Activated CD8-positive, alpha-beta memory T cell treated with anti-CD3 and anti-CD28 coated beads, Interleukin-2, amount 50 U/mL, for 24 hours (primary cell): ENCODE results near the gene ALK.

Experiments used
- DNase-seq: peaks from one replicate; pipeline ENCODE4 v3.0.0-alpha.2; 2020; ENCODE audit errors: extremely low read depth

The ALK gene

DNA sequence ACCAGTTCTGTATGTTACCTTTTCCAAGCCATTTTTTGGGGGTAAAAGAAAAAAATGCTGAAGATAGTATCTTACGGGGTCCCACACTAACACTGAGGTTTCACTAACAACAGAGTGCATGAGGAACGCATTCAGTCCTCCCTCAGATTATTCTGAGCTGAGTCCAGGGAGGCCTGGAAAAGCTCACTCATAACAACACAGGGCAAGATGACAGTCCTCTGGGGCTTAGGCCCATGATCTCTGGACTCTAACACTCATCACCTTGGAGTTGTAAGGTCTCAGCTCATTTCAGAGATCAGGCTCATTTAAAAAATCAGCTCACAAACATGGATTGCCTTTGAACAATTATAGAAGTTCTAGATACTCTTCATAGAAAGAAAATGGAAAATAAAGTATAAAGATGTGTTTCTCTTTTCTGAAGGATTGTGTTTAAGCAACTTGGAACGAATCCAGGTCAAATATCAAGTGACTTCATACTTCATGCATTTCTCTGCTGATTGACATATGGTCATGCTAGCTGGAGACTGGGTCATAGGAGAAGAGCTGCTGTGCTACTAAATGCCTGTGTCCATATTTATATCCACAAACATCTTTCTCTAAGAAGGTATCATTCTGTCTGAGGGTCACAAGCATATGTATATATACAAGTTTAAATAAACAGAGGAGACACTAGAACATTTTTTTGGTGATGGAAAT lies 265.8 kb downstream of the ALK start:
- DNase-seq = no peak

DNA sequence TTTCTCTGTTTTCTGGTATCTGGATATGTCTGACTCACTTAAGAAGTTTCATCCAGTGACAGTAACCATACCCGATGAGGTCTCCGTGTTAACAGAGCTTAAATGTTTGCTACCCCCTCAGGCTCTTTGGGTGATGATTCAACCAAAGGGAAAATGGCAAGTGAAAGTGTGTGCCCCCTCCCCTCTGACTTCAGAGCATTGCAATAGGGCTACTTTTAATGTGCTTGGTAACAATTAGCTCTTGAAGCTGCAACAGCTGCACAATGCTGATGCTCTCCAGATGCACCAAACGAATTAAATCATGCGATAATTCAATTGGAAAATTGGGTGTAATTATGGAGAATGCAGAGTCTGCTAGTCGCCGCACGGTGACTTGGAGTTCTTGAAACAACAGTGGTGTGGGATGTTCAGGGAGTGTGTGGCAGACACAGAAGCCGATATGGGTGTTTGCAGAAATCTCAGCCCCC lies 270.7 kb downstream of the ALK start:
- no peak for DNase-seq

DNA sequence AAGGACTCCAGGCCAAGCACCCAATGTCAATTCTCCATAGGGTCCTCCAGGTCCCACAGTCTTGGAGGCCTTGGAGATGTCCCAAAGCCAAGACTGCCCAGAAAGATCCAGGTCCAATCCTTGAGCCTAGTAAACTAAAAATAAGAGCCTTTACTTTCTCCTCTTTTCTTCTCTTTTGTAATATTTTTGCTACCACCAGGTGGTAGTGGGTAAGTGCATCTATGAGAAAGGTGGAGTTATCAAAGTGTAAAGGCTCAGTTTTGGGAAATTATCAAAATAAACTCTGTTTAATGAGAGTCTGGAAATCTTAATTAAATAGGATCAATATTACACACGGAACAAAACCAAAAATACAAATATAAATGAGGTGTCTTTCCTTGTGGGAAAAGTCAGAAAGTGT lies 276.4 kb downstream of the ALK start:
- DNase-seq = no peak

DNA sequence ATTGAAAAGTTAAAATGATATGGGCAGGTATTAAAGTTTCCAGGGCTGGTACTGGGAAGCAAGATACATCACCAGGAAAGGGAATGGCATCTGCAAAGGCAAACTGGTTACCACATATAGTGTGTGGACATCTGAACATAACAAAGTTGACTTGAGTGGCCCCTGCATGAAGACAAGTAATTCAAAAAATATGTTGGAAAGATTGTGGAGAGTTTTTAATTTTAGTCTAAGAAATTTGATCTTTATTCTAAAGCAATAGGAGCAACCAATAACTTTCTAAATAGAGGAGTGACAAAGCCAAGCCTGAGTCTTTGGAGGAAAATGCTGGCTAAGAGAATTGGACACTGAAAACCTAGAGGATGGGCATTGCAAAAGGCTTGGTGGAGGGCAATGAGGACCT lies 278.2 kb downstream of the ALK start:
- DNase-seq = no peak

DNA sequence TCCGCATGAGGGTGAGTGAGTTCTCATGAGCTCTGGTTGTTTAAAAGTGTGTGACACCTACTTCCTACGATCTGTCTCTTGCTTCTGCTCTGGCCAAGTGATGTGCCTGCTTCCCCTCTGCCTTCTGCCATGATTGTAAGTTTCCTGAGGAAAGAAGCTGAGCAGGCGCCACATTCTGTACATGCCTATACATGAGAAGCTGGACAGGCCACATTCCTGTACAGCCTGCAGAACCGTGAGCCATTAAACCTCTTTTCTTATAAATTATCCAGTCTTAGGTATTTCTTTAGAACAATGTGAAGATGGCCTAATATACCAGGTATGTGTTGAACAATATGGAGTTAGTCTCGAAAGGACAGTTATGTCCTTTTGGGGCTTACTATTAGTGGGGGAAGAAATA lies 281.0 kb downstream of the ALK start:
- DNase-seq = no peak

DNA sequence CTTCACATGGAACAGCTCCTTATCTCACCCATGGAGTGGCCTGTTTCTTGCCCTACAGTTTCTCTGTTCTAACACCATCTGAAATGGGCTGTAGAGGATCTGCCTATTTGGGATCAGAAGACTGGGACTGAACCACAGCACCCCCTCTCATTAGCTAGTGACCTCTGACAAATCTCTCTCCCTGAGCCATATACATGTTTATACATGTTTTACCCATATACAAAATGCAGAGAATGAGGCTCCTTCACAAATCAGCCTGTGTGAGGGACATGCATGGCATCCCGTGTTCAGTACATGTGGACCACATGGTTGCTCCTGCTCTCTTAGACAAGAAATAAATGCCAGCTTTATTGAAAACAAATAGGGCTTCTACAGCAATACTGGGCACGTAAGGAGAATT lies 282.7 kb downstream of the ALK start:
- no peak for DNase-seq

DNA sequence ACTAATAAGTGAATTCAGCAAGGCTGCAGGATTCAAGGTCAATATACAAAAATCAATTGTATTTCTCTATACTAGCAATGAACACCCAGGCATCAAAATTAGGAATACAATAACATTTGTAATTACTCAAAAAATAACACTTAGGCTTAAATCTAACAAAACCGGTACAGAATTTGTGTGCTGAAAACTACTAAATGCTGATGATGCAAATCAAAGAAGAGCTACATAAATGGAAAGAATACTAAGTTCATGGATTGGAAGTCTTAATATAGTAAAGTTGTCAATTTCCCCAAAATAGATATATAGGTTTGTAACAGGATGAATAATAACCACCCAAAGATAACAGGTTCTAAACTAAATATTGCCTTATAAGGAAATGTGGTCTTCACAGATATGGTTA lies 286.5 kb downstream of the ALK start:
- no peak for DNase-seq

DNA sequence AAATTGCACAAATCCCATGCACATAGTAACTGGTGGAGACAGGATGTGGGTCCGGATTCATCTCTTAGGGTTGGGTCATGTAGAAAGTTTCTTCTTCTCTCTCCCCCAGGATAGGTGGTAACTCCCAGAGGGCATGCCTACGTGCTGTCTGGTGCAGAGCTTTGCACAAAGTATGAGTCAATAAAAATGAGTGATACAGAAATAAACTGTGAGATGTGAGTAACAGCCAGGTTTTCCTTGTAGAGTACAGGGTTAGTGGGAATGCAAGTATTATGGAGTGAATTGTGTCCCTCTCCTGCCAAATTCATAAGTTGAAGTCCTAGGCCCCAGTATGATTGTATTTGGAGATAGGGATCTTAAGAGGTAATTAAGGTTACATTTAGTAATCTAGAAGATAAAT lies 289.4 kb downstream of the ALK start:
- DNase-seq = no peak

DNA sequence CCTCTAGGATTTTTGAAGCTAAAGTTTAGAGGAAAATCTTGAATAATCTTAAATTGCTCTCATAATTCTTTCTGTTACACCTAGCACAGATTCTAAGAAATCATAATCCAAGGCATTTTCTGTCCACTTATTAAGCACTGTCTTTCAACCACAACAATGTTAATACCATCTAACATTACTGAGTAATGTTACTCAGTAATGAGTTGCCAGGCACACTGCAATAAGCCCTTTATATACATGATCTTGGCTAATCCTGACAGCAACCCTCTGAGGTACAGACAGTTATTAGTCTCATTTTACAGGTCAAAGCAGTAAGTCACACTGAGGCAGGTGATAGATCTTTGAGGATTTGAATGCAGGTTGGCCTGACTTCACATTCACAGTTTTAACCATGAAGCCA lies 291.9 kb downstream of the ALK start:
- DNase-seq = no peak

DNA sequence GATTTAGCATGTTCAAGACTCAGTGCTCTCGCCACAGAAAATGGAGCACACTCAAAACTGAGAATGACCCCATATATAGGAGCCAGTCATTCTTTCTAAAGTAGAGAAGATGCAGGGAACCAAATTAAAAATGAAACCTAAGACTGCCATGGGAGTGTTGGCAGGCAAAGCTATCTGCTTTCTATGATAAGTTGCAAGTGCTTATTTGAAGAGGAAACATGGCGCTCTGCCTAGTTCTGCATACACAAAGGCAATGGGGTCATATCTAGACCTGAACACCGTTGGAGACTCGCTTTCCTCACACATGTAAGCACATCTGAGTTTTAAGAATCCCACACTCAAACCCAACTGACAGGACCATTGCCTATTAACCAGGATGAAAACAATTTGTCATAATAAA lies 292.5 kb downstream of the ALK start:
- no peak for DNase-seq

DNA sequence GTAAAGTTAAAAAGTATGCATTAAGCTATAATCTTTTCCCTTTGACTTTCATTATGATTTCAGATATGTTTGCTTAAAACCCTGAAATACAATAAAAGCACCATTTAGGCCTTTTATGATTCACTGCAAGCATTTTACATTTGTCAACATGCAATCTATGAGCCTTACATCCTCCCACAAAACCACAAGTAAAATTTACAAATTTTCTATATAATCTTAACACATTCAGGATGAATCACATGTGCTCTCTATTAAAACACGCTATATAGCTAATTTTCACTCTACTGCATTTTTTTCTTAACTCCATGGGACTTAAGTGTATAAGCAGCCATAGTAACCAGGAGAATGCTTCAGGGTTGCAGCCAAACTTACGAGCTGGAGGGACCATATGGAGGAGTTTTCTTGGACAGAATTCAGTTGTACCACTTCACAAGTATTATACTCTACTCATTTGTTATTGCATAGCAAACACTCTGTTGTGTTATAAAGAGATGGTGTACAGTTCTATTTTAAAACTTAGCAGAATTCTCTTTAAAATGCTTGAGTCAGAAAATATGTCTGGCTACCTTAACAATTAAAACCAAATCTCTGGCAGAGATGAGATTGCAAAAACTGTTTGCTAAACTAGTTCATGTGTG lies 293.2 kb downstream of the ALK start:
- DNase-seq = no peak

DNA sequence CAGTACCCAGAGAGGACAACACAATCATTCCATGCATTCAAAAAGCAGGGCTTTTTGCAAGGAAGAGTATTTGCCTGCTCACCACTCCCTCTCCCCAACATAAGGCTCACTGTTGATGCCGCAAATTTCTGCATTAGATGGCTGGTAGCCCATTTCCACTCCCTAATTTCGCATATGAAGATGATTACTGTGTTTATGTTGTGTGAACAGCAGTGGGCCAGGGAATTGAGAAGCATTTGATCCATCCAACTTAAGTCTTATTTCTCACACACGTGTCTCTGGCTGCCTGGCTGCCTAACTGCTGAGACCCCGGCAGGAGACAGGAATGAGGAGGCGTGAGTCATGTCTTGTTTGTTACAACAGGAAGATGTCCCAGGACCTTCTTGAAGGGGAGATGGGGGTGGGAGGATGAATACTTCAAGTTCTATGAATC lies 294.1 kb downstream of the ALK start:
- DNase-seq = no peak

DNA sequence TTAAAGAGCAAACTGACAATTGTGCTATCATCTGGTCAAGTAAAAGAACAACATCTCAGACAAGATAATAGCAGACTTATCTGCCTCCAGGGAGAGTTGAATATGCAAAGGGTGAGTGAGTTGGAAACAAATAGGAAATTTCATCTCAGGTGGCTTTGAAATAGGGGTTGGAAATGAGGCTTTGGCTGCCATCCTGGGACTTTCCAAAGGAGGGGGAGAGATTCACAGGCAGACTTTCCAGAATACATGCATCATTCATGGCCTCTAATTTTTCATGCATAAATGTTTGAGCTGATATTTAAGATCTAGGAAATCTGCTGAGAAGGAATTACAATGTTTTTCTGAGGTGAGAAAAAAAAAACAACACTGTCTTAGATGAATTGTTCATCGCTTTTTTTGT lies 300.5 kb downstream of the ALK start:
- DNase-seq = no peak

DNA sequence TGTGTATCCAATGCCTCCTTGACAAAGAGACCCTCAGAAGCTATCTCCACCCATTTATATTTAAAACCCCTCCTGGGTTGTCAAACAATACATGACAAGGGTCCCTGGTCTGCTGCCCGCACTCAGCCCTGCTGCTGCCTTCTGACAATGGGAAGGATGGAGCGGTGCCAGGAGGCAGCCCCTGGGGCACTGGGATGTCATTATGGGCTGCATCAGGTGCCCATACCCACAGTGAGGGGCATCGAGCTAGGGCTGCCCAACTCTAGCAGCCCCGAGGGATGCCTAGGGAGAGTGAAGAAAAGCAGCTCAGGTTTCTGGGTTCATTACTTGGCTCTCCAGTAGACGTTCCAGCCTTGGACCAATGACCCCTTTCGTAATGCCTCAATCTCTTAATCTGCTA lies 301.7 kb downstream of the ALK start:
- no peak for DNase-seq

DNA sequence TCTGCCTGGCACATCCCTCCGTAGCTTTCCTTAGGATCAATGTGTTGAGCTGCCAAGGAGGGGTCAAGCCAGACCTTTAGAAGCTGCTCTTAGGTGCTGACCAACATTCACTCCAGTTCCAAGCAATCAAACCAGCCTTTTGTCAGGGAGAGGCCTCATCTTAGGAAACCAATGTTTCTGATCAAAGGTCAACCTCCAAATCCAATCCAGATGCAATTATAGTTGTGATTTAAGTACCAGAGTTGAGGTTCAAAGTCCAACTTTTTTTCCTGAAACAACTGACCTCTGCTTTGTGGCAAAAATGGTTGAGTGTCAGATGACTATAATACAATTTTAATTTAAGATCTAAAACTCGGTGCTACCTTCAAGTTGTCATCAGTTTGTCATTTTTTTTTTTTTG lies 303.4 kb downstream of the ALK start:
- DNase-seq = no peak

DNA sequence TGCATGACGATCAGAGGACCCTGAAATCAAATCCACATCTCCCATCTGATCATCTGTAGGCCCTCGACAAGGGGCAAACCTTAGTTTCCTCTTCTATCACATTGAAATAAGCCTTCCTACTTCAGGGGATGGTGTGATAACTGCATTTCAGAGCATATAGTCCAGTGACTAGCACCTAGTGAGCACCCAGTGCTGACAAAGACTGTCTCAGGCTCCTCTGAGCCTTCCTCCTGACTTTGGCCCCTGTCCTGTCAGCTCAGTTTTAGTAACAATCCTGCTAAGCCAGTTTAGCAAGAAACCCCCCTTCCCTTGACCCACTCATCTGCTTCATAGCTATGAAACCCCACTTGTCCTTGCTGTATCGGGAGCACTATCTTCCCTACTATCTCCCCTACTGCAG lies 304.0 kb downstream of the ALK start:
- no peak for DNase-seq

DNA sequence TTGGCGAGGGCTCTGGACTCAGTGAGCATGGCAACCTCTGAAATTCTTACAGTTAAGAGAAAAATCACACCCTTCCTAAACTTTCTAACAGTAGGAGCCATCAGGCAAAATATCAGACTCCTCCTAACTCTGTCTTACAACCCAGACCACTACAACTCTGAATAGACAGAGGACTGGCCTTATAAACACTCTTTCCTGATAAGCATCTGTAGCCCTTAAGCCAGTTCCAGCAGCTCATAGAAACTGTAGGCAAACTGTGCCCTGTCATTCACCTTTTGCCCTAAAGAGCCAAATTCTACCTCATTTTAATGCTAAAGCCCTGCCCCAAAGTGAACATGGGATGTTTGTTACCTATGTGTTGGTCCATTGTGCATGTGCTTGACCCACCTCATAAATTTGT lies 304.8 kb downstream of the ALK start:
- DNase-seq = no peak

DNA sequence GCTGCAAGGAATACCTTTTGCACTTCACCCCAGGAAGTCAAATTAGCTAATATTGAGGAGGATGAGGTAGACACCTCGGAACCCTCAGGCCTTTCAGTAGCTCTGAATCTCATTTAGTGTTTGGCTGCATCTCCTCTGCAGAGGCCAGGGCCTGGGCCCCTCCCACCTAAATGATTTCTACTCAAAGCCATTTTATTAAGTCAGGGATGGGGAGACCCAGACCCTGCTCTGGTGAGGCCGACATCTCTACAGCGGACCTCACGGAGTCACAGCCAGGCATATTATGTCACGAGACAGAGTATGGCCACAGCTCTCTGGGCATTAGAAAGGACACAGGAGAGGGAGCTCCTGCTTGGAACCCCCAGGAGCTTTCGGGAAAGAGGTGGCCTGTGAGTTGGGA lies 305.5 kb downstream of the ALK start:
- no peak for DNase-seq

DNA sequence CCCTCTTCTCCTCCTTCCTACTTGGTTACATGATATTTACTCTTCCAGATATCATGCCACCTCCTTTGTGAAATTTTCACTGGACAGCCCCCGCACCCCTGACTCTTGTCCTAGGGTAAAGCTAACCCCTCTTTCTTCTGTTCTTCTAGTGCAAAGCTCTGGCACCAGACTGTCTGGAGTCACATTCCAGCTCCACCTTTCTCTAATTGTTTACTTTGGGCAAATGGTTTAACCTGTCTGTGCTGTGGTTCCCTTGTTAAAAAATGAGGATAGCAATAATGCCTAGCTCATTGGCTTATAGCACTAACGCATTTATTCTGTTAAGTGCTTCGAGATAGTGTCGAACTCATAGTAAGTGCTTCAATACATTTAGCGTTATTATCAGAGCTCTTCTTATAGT lies 306.2 kb downstream of the ALK start:
- no peak for DNase-seq

DNA sequence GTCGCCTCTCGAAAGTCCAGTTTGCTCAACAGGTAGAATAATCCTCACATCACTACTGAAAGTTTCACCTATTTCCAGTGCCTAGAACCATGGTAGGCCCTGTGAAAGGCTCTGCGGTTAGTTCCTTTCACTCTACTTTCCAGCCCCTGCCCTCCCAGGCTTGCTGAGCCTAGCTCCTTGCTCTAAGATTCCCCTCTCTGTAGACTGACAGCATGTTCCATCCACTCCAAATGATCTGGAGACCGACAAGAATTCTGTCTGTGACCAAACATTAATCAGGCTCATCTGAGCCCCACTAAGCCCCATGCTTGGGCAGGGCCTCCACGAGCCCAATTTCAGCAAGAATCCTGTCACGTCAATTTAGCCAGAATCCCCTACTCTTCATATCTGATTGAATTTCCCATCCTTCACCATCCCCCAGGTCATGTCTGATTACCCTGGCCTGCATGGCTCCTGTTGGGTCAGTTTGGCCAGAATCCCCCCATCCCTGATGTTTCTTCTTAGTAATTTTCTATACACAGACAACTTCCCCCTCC lies 307.0 kb downstream of the ALK start:
- no peak for DNase-seq

DNA sequence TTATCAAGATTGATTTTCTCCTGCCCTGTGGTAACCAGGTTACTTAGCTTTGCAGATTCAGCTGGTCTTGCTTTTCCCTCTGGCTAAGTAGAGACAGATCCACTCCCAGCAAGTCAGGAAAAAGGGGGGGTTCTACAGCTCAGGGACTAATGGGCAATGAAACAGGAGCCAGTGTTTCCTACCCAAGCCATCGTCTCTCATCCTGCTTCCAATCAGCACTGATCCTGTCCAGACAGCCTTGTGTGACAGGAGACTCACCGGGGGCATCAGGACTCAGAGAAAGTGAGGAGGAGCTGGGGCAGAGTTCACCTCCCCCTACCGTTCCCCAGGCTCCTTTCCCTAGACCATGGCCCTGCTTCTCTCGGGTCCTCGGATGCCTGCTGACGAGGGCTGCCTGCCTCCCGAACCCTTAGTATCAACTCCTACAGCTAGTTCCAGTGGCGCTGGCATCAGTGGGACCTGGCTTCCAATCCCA lies 307.6 kb downstream of the ALK start:
- DNase-seq = no peak

DNA sequence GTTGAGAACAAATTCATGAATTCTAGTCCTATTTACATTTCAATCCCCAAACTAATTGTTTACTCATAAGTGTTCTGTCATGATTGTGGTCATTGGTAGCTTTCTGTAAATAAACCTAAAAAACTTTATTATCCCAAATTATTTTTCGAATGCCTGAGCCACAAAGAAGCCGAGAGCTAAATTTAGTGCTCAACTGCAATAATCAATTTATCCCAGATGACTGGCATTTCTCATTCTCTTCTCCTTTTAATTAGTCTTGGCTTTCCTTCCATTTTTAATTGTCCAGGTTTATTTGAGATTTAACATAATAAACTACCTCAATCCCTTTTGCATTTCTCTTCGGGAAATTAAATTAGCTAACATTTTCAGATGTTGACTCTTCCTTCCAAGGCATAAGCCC lies 308.3 kb downstream of the ALK start:
- DNase-seq = no peak

DNA sequence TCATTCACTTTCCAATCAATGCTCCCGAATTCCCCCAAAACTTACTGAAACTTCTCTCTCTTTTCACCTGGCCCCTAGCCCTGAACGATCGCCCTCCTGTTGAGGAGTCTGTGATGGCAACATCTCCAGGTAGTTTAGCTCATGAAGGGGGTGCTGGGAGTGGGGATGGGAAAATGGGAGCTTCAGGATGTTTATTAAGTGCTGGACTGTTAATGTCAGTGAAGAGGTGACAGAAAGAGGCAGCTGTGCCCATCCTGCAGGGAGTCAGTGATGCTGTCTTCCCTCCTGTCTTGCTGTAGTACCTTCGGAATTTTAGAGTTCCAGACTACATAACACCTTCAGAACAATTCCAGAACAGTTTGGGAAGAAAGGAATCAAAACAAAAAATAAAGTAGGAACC lies 308.8 kb downstream of the ALK start:
- no peak for DNase-seq
